K562 (cell line): ENCODE data around the gene BTF3L4. TPM values are rescaled to one million over a fixed set of nuclear protein-coding genes. Genes with fewer than 3 reads are reported as not detected.

Source experiments
- ATAC-seq: fragments of 200-7000 bp; cut with Tn5 transposase; 3 replicates; pipeline ENCODE4 v1.9.1; 2020; ENCODE audit warnings: moderate library complexity
- BruUV-seq: library from RNA; stranded (reverse); fragments of 400-500 nt; replicated peaks from 2 replicates; lab custom pipeline; 2021; lab: Mats Ljungman, UMichigan
- CTCF ChIA-PET: fragments of 300-600 bp; formaldehyde crosslinking; extraction: SDS; loops from one replicate; lab custom pipeline; 2021; ENCODE audit warnings: low intra/inter-chr PET ratio; lab: Yijun Ruan, JAX
- POLR2A ChIA-PET: fragments of 300-600, 350-650 bp; sonication (Branson Sonifier 250); formaldehyde crosslinking; extraction: SDS; loops from one replicate; lab custom pipeline; 2021; ENCODE audit warnings: antibody characterized with exemption, inconsistent platforms; lab: Yijun Ruan, JAX
- DNase-seq, 4 experiments: peaks; one replicate each; pipeline versions ENCODE4 v3.0.0 to v3.0.0-alpha.2; 2011 to 2018; ENCODE audit warnings: low spot score in 3 of 4, mixed read lengths in 3 of 4; ENCODE audit errors: extremely low read depth in 1 of 4
- FAIRE-seq: peaks from 2 replicates; lab custom pipeline; 2011; peaks lifted over from hg19 to GRCh38; lab: Jason Lieb, UNC
- H2AFZ ChIP-seq: 2 replicates; pipeline ENCODE4 v1.6.0; 2011; ENCODE audit warnings: low read depth, low read length, control low read depth, inconsistent platforms
- H3K27ac ChIP-seq: fragments of 200-600 bp; 3 replicates; pipeline ENCODE4 v1.8.0; 2011; ENCODE audit warnings: low read depth, mild to moderate bottlenecking, control low read depth, inconsistent platforms, low read length, moderate library complexity, mixed read lengths; ENCODE audit errors: extremely low read depth
- H3K27me3 ChIP-seq, 2 experiments: fragments of 300-600 bp in 1 of 2; 2 replicates in 1 of 2; 3 replicates in 1 of 2; pipeline versions ENCODE4 v1.6.0 to v1.8.0; 2011; ENCODE audit warnings: inconsistent platforms in 2 of 2, low read length in 2 of 2, mild to moderate bottlenecking in 1 of 2, mixed read lengths in 1 of 2, moderate library complexity in 1 of 2; ENCODE audit not compliant: control insufficient read depth in 2 of 2, insufficient read depth in 2 of 2
- H3K36me3 ChIP-seq: fragments of 300-600 bp; 3 replicates; pipeline ENCODE4 v1.8.0; 2011; ENCODE audit warnings: mild to moderate bottlenecking, low read length, inconsistent platforms; ENCODE audit not compliant: control insufficient read depth, insufficient read depth
- H3K4me1 ChIP-seq, 2 experiments: fragments of 200-600 bp in 1 of 2; replicated peaks in 1 of 2; 2 replicates in 1 of 2; 3 replicates in 1 of 2; pipeline versions ENCODE4 v1.5.1 to v1.8.0; 2011; ENCODE audit warnings: inconsistent platforms in 2 of 2, low read length in 2 of 2, mild to moderate bottlenecking in 1 of 2, mixed read lengths in 1 of 2, moderate library complexity in 1 of 2; ENCODE audit not compliant: control insufficient read depth in 2 of 2, insufficient read depth in 2 of 2
- H3K4me2 ChIP-seq: 2 replicates; pipeline ENCODE4 v1.6.1; 2011; ENCODE audit warnings: low read length, control low read depth, inconsistent platforms, mixed read lengths; ENCODE audit not compliant: insufficient read depth
- H3K4me3 ChIP-seq: fragments of 200-600 bp; sonication (generic), shearing (Covaris generic); 2 replicates; pipeline ENCODE4 v1.5.1; 2016; ENCODE audit warnings: control low read depth, inconsistent platforms
- H3K79me2 ChIP-seq: fragments of 200-600 bp; 3 replicates; pipeline ENCODE4 v1.8.0; 2011; ENCODE audit warnings: low read length, inconsistent platforms; ENCODE audit not compliant: control insufficient read depth, insufficient read depth
- H3K9ac ChIP-seq, 2 experiments: 2 replicates each; pipeline versions ENCODE4 v1.6.0 to v1.6.1; 2011; ENCODE audit warnings: low read depth in 2 of 2, low read length in 2 of 2, control low read depth in 1 of 2, inconsistent platforms in 1 of 2, mild to moderate bottlenecking in 1 of 2, mixed read lengths in 1 of 2; ENCODE audit not compliant: insufficient read depth in 1 of 2
- H3K9me1 ChIP-seq: one replicate; pipeline ENCODE4 v1.6.0; 2011; ENCODE audit warnings: inconsistent platforms, mild to moderate bottlenecking, low read length, moderate library complexity; ENCODE audit not compliant: control insufficient read depth, insufficient read depth
- H3K9me3 ChIP-seq: replicated peaks from 2 replicates; pipeline ENCODE4 v1.5.1; 2011; ENCODE audit warnings: low read depth, low read length, inconsistent platforms; ENCODE audit not compliant: control insufficient read depth, insufficient read depth
- H4K20me1 ChIP-seq: replicated peaks from 2 replicates; pipeline ENCODE4 v1.6.1; 2011; ENCODE audit warnings: low read length, inconsistent platforms, mixed read lengths; ENCODE audit not compliant: control insufficient read depth, insufficient read depth
- EWSR1 ChIP-seq: fragments of 450-650 bp; IDR thresholded peaks from 2 replicates; pipeline ENCODE4 v1.6.1; 2018; ENCODE audit warnings: borderline replicate concordance, mild to moderate bottlenecking, low read depth, moderate library complexity; ENCODE audit not compliant: partially characterized antibody
- MIER1 ChIP-seq: fragments of 450-650 bp; IDR thresholded peaks from 2 replicates; pipeline ENCODE4 v1.6.1; 2016; ENCODE audit warnings: antibody characterized with exemption, mild to moderate bottlenecking, low read depth
- SIN3A ChIP-seq, 2 experiments: fragments of 150-350 bp in 1 of 2; IDR thresholded peaks; 2 replicates each; pipeline ENCODE4 v1.6.1; 2011 to 2016; ENCODE audit warnings: borderline replicate concordance in 2 of 2, low read depth in 2 of 2, low read length in 2 of 2, mild to moderate bottlenecking in 2 of 2, moderate library complexity in 2 of 2; ENCODE audit not compliant: control insufficient read depth in 1 of 2
- SMARCB1 ChIP-seq: IDR thresholded peaks from 2 replicates; pipeline ENCODE4 v1.6.1; 2011; ENCODE audit warnings: improper control_type of control experiment, low read depth; ENCODE audit not compliant: insufficient read length
- SRSF7 ChIP-seq: fragments of 200-400 bp; formaldehyde crosslinking; optimal IDR thresholded peaks from 2 replicates; pipeline ENCODE3; 2017; ENCODE audit warnings: mild to moderate bottlenecking, low read depth, low read length
- ZFP36 ChIP-seq: fragments of 150-350 bp; IDR thresholded peaks from 2 replicates; pipeline ENCODE4 v1.6.1; 2018; ENCODE audit warnings: low read length, low read depth; ENCODE audit not compliant: partially characterized antibody
- ZNF668 ChIP-seq: fragments of 250-450 bp; sonication (Bioruptor Pico); IDR thresholded peaks from 2 replicates; pipeline ENCODE4 v1.8.0; 2022; ENCODE audit warnings: mild to moderate bottlenecking, inconsistent platforms
- ZNF75A ChIP-seq: fragments of 450-650 bp; formaldehyde crosslinking; IDR thresholded peaks from 2 replicates; pipeline ENCODE4 v1.4.0; 2020; ENCODE audit warnings: mild to moderate bottlenecking
- WGBS: fragments of 100-300 bp; shearing (Covaris generic); methylation state at CpG from one replicate; pipeline ENCODE4 v1.1.6; 2016; ENCODE audit warnings: low coverage, mixed read lengths; ENCODE audit not compliant: insufficient coverage; ENCODE audit errors: missing lambda C conversion rate; 5-methylcytosine and 5-hydroxymethylcytosine counted together
- in situ Hi-C: fragments of 300-500 bp; cut with MboI; formaldehyde crosslinking; loops from 4 replicates; pipeline ENCODE4 v1.15.0; 2018; ENCODE audit warnings: inconsistent platforms, mixed read lengths
- intact Hi-C: fragments of 100-400 bp; cut with micrococcal nuclease; formaldehyde crosslinking; loops from 2 replicates; pipeline ENCODE4 v1.14.2; 2022
- polyA plus RNA-seq, 8 experiments: library from polyadenylated mRNA; depleted of rRNA in 4 of 8; stranded (reverse) in 5 of 8; unstranded in 3 of 8; fragments of >200 nt; fragmentation: Nextera tagmentation in 2 of 8; fragmentation: Illumina TruSeq in 1 of 8; extraction: Ambion mirVana in 2 of 8; extraction: Trizol in 1 of 8; gene quantifications; 2 replicates each; pipeline versions ENCODE4 v1.2.1 to v1.2.3, GENCODE V29; 2011 to 2014; ENCODE audit warnings: inconsistent platforms in 1 of 8, missing spikeins in 1 of 8
- total RNA-seq, 7 experiments: library from RNA; depleted of rRNA in 6 of 7; stranded (reverse); fragments of >200 nt in 6 of 7; fragmentation: Illumina TruSeq in 2 of 7; extraction: Trizol in 2 of 7; gene quantifications; 2 replicates each; pipeline versions ENCODE4 v1.2.1 to v1.2.3, GENCODE V29; 2011 to 2021; ENCODE audit warnings: low replicate concordance in 1 of 7
- TF ChIP-seq, protein P1 (sequence below): fragments of 150-350 bp; IDR thresholded peaks from 2 replicates; pipeline ENCODE4 v1.6.1; 2014; ENCODE audit warnings: low read depth, mild to moderate bottlenecking, low read length, borderline replicate concordance

The BTF3L4 gene
- total and polyA plus RNA-seq, 9 of the 15 experiments (the other 6 are each of a cell fraction or from before 2014, with no cell fraction given) = 40.1 to 106 (median 88.8) TPM

DNA sequence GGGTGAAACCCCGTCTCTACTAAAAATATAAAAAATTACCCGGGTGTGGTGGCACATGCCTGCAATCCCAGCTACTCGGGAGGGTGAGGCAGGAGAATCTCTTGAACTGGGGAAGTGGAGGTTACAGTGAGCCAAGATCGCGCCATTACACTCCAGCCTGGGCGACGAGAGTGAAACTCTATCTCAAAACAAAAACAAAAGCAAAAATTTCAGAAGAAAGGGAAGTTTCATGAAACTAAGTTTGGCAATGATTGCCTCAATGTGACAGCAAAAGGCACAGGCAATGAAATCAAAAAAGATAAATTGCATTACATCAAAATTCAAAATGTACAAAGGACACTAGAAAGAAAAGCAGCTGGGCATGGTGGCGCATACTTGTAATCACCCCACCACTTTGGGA, 40.1 kb downstream of the BTF3L4 start:
- in situ Hi-C loops = no loop called here
- no peak overlapping the region for H3K4me3 ChIP-seq

More for the DNA sequence above, 40.1 kb downstream of the BTF3L4 start:
- Histone ChIP-seq H3K9ac (no peak overlapping the region), H3K9me3 (no peaks in the 10 kb centered on the region), H3K4me2 (no peak overlapping the region), H3K9me1 (no peaks in the 10 kb centered on the region), H3K36me3 (peaks cover 2% of the 10 kb centered on the region; the same call in 1 of the 3 replicates), H3K27ac (no peak overlapping the region), H3K4me1 (no peaks in the 10 kb centered on the region), H3K27me3 (no peaks in the 10 kb centered on the region), H3K79me2 (no peaks in the 10 kb centered on the region), H4K20me1 (no peaks in the 10 kb centered on the region), H2AFZ (no peak overlapping the region)
- WGBS = 47% methylated on average over 8 of the region's 8 CpGs
- TF ChIP-seq ZNF75A (CRISPR knock-in tag) = no peak
- no peak for TF ChIP-seq SRSF7
- TF ChIP-seq EWSR1 = no peak
- TF ChIP-seq, protein P1, sequence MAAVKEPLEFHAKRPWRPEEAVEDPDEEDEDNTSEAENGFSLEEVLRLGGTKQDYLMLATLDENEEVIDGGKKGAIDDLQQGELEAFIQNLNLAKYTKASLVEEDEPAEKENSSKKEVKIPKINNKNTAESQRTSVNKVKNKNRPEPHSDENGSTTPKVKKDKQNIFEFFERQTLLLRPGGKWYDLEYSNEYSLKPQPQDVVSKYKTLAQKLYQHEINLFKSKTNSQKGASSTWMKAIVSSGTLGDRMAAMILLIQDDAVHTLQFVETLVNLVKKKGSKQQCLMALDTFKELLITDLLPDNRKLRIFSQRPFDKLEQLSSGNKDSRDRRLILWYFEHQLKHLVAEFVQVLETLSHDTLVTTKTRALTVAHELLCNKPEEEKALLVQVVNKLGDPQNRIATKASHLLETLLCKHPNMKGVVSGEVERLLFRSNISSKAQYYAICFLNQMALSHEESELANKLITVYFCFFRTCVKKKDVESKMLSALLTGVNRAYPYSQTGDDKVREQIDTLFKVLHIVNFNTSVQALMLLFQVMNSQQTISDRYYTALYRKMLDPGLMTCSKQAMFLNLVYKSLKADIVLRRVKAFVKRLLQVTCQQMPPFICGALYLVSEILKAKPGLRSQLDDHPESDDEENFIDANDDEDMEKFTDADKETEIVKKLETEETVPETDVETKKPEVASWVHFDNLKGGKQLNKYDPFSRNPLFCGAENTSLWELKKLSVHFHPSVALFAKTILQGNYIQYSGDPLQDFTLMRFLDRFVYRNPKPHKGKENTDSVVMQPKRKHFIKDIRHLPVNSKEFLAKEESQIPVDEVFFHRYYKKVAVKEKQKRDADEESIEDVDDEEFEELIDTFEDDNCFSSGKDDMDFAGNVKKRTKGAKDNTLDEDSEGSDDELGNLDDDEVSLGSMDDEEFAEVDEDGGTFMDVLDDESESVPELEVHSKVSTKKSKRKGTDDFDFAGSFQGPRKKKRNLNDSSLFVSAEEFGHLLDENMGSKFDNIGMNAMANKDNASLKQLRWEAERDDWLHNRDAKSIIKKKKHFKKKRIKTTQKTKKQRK = no peak
- TF ChIP-seq ZFP36 = no peak
- TF ChIP-seq SIN3A (IDR thresholded peaks at IDR 0.05; ENCODE audit: borderline replicate concordance in 2 of 2, control insufficient read depth in 1 of 2, low read depth in 2 of 2, low read length in 2 of 2) = no peak
- TF ChIP-seq MIER1 = no peak
- TF ChIP-seq SMARCB1 = no peak
- TF ChIP-seq ZNF668 (CRISPR knock-in tag) = no peak
- ChIA-PET CTCF (no interaction called here), POLR2A (interaction anchor here (0.6 to 1.7 kb wide), 4 partner anchors 14 to 41 kb away, joined by 3 read pairs; no protein-coding TSS in a partner anchor)
- no peak for DNase-seq
- BruUV-seq = no TSS peak
- no peak for FAIRE-seq
- ATAC-seq = no peak
- intact Hi-C loops = no loop called here
